ENCODE data around the gene RFK.

Gene RFK

DNA sequence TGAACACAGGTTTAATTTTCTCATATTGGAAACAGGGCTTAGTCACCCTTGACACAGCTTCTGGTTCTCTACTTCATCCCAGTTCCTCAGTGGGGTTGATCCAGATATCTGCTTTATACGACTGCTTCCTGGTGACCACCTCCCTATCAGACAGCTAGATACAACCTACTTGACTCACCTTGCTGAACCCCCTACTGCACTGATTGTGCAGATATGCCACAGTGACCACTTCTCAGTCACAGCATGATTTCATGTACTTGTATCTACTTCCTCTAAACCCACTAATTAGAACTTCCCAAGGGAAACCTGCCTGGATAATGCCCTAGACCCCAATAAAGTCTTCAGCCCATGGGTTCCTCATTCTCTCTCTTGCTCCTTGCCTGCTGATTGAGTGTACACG lies 18.4 kb upstream of the RFK start:
- H3K27ac ChIP-seq, result no peak overlapping the region
- H3K9me3 ChIP-seq (ENCODE audit: control insufficient read depth, low read length), result no peaks in the 10 kb centered on the region
- no peak overlapping the region for H3K9ac ChIP-seq
- no peaks in the 10 kb centered on the region for H3K27me3 ChIP-seq (ENCODE audit: control insufficient read depth, insufficient read depth, low read length)
- TF ChIP-seq, protein P1, sequence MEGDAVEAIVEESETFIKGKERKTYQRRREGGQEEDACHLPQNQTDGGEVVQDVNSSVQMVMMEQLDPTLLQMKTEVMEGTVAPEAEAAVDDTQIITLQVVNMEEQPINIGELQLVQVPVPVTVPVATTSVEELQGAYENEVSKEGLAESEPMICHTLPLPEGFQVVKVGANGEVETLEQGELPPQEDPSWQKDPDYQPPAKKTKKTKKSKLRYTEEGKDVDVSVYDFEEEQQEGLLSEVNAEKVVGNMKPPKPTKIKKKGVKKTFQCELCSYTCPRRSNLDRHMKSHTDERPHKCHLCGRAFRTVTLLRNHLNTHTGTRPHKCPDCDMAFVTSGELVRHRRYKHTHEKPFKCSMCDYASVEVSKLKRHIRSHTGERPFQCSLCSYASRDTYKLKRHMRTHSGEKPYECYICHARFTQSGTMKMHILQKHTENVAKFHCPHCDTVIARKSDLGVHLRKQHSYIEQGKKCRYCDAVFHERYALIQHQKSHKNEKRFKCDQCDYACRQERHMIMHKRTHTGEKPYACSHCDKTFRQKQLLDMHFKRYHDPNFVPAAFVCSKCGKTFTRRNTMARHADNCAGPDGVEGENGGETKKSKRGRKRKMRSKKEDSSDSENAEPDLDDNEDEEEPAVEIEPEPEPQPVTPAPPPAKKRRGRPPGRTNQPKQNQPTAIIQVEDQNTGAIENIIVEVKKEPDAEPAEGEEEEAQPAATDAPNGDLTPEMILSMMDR (IDR thresholded peaks at IDR 0.05), result no peak
- H3K36me3 ChIP-seq (ENCODE audit: control insufficient read depth, insufficient read depth, low read length), result no peaks in the 10 kb centered on the region
- H3K4me1 ChIP-seq, result no peaks in the 10 kb centered on the region
- no peak overlapping the region for H3K4me2 ChIP-seq (ENCODE audit: low read length)
- H3K79me2 ChIP-seq, result no peaks in the 10 kb centered on the region
- H2AFZ ChIP-seq, result no peak overlapping the region
- H3K4me3 ChIP-seq (ENCODE audit: low read depth, low read length), result no peak overlapping the region

DNA sequence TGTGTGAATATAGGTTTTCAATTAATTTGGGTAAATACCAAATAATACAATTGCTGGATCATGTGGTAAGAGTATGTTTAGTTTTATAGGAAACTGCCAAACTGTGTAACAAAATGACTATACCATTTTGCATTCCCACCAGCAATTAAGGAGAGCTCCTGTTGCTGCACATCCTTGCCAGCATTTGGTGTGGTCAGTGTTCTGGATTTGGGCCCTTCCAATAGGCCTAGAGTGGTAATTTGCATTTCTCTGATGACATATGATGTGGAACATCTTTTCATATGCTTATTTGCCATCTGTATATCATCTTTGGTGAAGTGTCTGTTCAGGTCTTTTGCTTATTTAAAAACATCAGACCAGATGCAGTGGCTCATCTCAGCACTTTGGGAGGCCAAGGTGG lies 11.6 kb upstream of the RFK start:
- Histone ChIP-seq H3K9ac (no peak overlapping the region), H3K4me3 (ENCODE audit: low read depth, low read length) (no peak overlapping the region), H3K79me2 (no peaks in the 10 kb centered on the region), H3K27me3 (ENCODE audit: control insufficient read depth, insufficient read depth, low read length) (no peaks in the 10 kb centered on the region), H3K4me1 (no peaks in the 10 kb centered on the region), H3K9me3 (ENCODE audit: control insufficient read depth, low read length) (no peaks in the 10 kb centered on the region), H3K27ac (no peak overlapping the region), H3K4me2 (ENCODE audit: low read length) (no peak overlapping the region), H2AFZ (peak overlapping the region; percentile 13), H3K36me3 (ENCODE audit: control insufficient read depth, insufficient read depth, low read length) (no peaks in the 10 kb centered on the region)
- TF ChIP-seq, protein P1 (IDR thresholded peaks at IDR 0.05), result no peak

DNA sequence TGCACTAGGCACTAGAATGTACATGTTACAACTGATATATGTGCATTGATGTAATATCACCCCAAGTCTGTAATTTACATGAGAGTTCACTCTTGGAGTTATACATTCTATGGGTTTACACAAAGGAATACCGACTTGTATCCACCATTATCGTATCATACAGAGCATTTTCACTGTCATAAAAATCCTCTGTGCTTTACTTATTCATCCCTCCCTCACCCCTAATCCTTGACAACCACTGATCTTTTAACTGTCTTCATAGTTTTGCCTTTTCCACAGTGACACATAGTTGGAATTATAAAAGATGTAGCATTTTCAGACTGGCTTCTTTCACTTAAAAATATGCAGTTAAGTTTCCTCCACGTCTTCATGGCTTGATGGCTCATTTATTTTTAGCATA lies 11.1 kb upstream of the RFK start:
- H3K27me3 ChIP-seq (ENCODE audit: control insufficient read depth, insufficient read depth, low read length), result no peaks in the 10 kb centered on the region
- no peak overlapping the region for H3K4me2 ChIP-seq (ENCODE audit: low read length)
- no peaks in the 10 kb centered on the region for H3K79me2 ChIP-seq
- no peaks in the 10 kb centered on the region for H3K9me3 ChIP-seq (ENCODE audit: control insufficient read depth, low read length)
- no peak overlapping the region for H3K4me3 ChIP-seq (ENCODE audit: low read depth, low read length)
- no peaks in the 10 kb centered on the region for H3K36me3 ChIP-seq (ENCODE audit: control insufficient read depth, insufficient read depth, low read length)
- H3K27ac ChIP-seq, result no peak overlapping the region
- H3K4me1 ChIP-seq, result no peaks in the 10 kb centered on the region
- no peak overlapping the region for H3K9ac ChIP-seq
- peak overlapping the region; percentile 13 for H2AFZ ChIP-seq
- TF ChIP-seq, protein P1 (IDR thresholded peaks at IDR 0.05), result no peak

DNA sequence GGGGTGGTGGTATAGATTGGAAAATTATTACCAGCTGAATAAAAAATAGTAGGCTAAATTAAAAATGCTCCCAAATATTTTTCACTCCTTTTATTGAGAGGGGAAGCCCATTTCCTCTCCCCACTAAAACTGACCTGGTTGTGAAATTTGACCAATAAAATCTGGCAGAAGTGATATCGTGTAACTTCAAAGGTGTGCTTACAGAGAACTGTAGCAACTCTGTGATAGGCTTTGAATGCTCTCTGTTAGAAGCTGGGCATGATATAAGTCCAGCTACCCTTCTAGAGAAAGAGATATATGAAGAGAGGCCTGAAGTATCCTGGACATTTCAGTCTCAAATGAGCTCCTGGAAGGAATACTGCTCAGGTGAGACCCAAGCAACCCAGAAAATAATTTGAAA lies 10.2 kb upstream of the RFK start:
- Histone ChIP-seq H3K36me3 (ENCODE audit: control insufficient read depth, insufficient read depth, low read length) (no peaks in the 10 kb centered on the region), H3K4me1 (no peaks in the 10 kb centered on the region), H3K27ac (no peak overlapping the region), H2AFZ (peak overlapping the region; percentile 53), H3K9ac (no peak overlapping the region), H3K27me3 (ENCODE audit: control insufficient read depth, insufficient read depth, low read length) (no peaks in the 10 kb centered on the region), H3K79me2 (no peaks in the 10 kb centered on the region), H3K9me3 (ENCODE audit: control insufficient read depth, low read length) (no peaks in the 10 kb centered on the region), H3K4me3 (ENCODE audit: low read depth, low read length) (no peak overlapping the region), H3K4me2 (ENCODE audit: low read length) (no peak overlapping the region)
- TF ChIP-seq, protein P1 (IDR thresholded peaks at IDR 0.05), result no peak

DNA sequence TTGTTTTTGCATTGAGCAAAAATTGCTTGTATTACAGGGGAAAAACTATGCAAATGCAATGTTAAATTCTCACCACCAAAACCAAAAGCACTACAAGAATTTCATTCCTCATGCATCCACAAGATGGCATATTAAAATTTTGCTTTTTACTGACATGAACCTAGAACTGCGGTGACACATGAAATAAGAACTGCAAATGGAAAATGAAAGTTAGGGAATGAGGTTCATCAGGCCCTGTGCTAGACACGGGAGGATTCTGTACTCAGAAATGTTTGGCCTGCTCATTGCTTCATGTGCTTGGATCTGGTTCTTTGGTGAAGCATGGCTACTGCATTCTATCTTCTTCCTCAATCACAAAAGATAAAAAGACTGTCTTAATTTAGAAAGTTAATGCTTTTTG lies 9.1 kb upstream of the RFK start:
- no peak overlapping the region for H3K4me3 ChIP-seq (ENCODE audit: low read depth, low read length)
- no peaks in the 10 kb centered on the region for H3K79me2 ChIP-seq
- TF ChIP-seq, protein P1 (IDR thresholded peaks at IDR 0.05), result peak; percentile 45
- H3K9ac ChIP-seq, result no peak overlapping the region
- no peaks in the 10 kb centered on the region for H3K27me3 ChIP-seq (ENCODE audit: control insufficient read depth, insufficient read depth, low read length)
- H3K4me1 ChIP-seq, result no peaks in the 10 kb centered on the region
- H2AFZ ChIP-seq, result peak overlapping the region; percentile 78
- peak overlapping the region; percentile 54 for H3K4me2 ChIP-seq (ENCODE audit: low read length)
- no peaks in the 10 kb centered on the region for H3K9me3 ChIP-seq (ENCODE audit: control insufficient read depth, low read length)
- H3K36me3 ChIP-seq (ENCODE audit: control insufficient read depth, insufficient read depth, low read length), result no peaks in the 10 kb centered on the region
- H3K27ac ChIP-seq, result peak overlapping the region; percentile 52

Measured in parathyroid adenoma (tissue), 2 donors.